ENCODE measurements around the gene NECAP2.
"Not testable (repeated sequence)": the region's sequence is repeated elsewhere in the genome, so short reads cannot be mapped to it uniquely, and the experiment has no call there.

The NECAP2 gene

GRCh38 chr1:16498573-16499413 is 58.3 kb downstream of the NECAP2 start:
- peak; percentile 96 for DNase-seq

- DNase-seq = not testable (repeated sequence)
Measured at GRCh38 chr1:16500466-16500865, 59.9 kb downstream of the NECAP2 start.

- not testable (repeated sequence) for DNase-seq
Measured at GRCh38 chr1:16500975-16501374, 60.5 kb downstream of the NECAP2 start.

- not testable (repeated sequence) for DNase-seq
Measured at GRCh38 chr1:16501446-16501845, 60.9 kb downstream of the NECAP2 start.

- DNase-seq = no peak
Measured at GRCh38 chr1:16503494-16503893, 63.0 kb downstream of the NECAP2 start.

- DNase-seq = not testable (repeated sequence)
Measured at GRCh38 chr1:16505870-16506269, 65.3 kb downstream of the NECAP2 start.

GRCh38 chr1:16506364-16507136 is 66.0 kb downstream of the NECAP2 start:
- DNase-seq = peak; percentile 76

GRCh38 chr1:16508861-16509445 is 68.4 kb downstream of the NECAP2 start:
- DNase-seq = peak; percentile 61
